ENCODE measurements around the gene ATP5F1D. TPM values are rescaled to one million over a fixed set of nuclear protein-coding genes. Genes with fewer than 3 reads are reported as not detected.
A peak's percentile ranks its signal among the peaks of the same experiment; 100 is the strongest.

Gene ATP5F1D
- total and polyA plus RNA-seq, 2 of the 13 experiments (the other 11 are each of a cell fraction or from before 2014, with no cell fraction given) = 39.4 to 78.7 TPM

GRCh38 chr19:1261798-1262622 is 20.5 kb downstream of the ATP5F1D start (continued):
- TF ChIP-seq ZNF646 (CRISPR knock-in tag; IDR thresholded peaks at IDR 0.05) = no peak
- TF ChIP-seq SOX5 (CRISPR knock-in tag; IDR thresholded peaks at IDR 0.05; ENCODE audit: borderline replicate concordance) = no peak
- TF ChIP-seq PITX1 (CRISPR knock-in tag; IDR thresholded peaks at IDR 0.05) = no peak
- TF ChIP-seq ZNF816 (CRISPR knock-in tag; IDR thresholded peaks at IDR 0.05; ENCODE audit: borderline replicate concordance) = no peak
- TF ChIP-seq ZC3H13 (CRISPR knock-in tag; IDR thresholded peaks at IDR 0.05) = no peak
- peak; percentile 28; the same call in 1 of the 2 replicates for TF ChIP-seq PHF20 (CRISPR knock-in tag; IDR thresholded peaks at IDR 0.05)
- TF ChIP-seq HNF1B (CRISPR knock-in tag; IDR thresholded peaks at IDR 0.05) = 0 out of 2 replicates have a peak, but pooled peaks have one; percentile 29
- TF ChIP-seq PAWR (CRISPR knock-in tag; IDR thresholded peaks at IDR 0.05; ENCODE audit: borderline replicate concordance) = no peak
- no peak for TF ChIP-seq MZF1 (CRISPR knock-in tag; IDR thresholded peaks at IDR 0.05; ENCODE audit: borderline replicate concordance)
- no peak for TF ChIP-seq KAT2B (IDR thresholded peaks at IDR 0.05; ENCODE audit: borderline replicate concordance, low read depth, low read length)
- peak in 1 of 2 experiments; percentile 25; a peak in 2 of 4 replicates for TF ChIP-seq HMGXB4 (CRISPR knock-in tag; IDR thresholded peaks at IDR 0.05; ENCODE audit: borderline replicate concordance in 1 of 2, low read depth in 1 of 2)
- TF ChIP-seq CENPX (CRISPR knock-in tag; IDR thresholded peaks at IDR 0.05) = no peak
- TF ChIP-seq MXD3 (CRISPR knock-in tag; IDR thresholded peaks at IDR 0.05) = no peak
- TF ChIP-seq MAFF (IDR thresholded peaks at IDR 0.05; ENCODE audit: low read depth, low read length) = no peak
- no peak for TF ChIP-seq NFATC3 (CRISPR knock-in tag; IDR thresholded peaks at IDR 0.05)
- no peak for TF ChIP-seq ONECUT2 (CRISPR knock-in tag; IDR thresholded peaks at IDR 0.05)
- no peak for TF ChIP-seq RFXANK (CRISPR knock-in tag; IDR thresholded peaks at IDR 0.05)
- no peak for TF ChIP-seq GTF2F1 (IDR thresholded peaks at IDR 0.05; ENCODE audit: low read length)
- no peak; the same call in 1 of the 2 replicates for TF ChIP-seq ETV5 (CRISPR knock-in tag; IDR thresholded peaks at IDR 0.05; ENCODE audit: borderline replicate concordance)

Measured in HepG2 (cell line).